Right atrium auricular region (tissue), 2 donors: ENCODE results near the gene SPAM1. TPM values are rescaled to one million over a fixed set of nuclear protein-coding genes. Genes with fewer than 3 reads are reported as not detected.

Experiments
- DNase-seq: peaks from one replicate; pipeline ENCODE4 v3.0.0-alpha.2; 2019; ENCODE audit warnings: low spot score
- H3K27ac ChIP-seq, 2 donors: fragments of 200-600 bp; sonication (generic); 1 replicate in 1 of 2; 2 replicates in 1 of 2; pipeline ENCODE4 v1.5.1; 2016 to 2019
- H3K27me3 ChIP-seq, 2 donors: fragments of 200-600 bp; sonication (generic); one replicate each; pipeline versions ENCODE4 v1.5.1 to v1.6.0; 2017 to 2019
- H3K36me3 ChIP-seq: fragments of 200-600 bp; sonication (generic); one replicate; pipeline ENCODE4 v1.5.1; 2016
- H3K4me1 ChIP-seq, 2 donors: fragments of 200-600 bp; sonication (generic); one replicate each; pipeline versions ENCODE4 v1.5.1 to v1.6.0; 2017 to 2019
- H3K4me3 ChIP-seq, 2 donors: fragments of 200-600 bp; sonication (generic); 1 replicate in 1 of 2; 2 replicates in 1 of 2; pipeline ENCODE4 v1.5.1; 2017 to 2019; ENCODE audit warnings: mild to moderate bottlenecking in 1 of 2, moderate library complexity in 1 of 2
- H3K9me3 ChIP-seq, 2 donors: fragments of 200-600 bp; sonication (generic); one replicate each; pipeline ENCODE4 v1.5.1; 2019
- total RNA-seq, 2 donors: library from RNA; depleted of rRNA; stranded (reverse); fragments of >200 nt; gene quantifications; one replicate each; pipeline ENCODE4 v1.1.0, GENCODE V29; 2016
- TF ChIP-seq, protein P1 (sequence below), 2 donors: fragments of 200-600 bp; sonication (generic); IDR thresholded peaks; one replicate each; pipeline ENCODE4 v1.5.1; 2019; ENCODE audit warnings: antibody characterized with exemption in 2 of 2

The SPAM1 gene
- total RNA-seq, 2 donors from 2014 or later: not detected

DNA sequence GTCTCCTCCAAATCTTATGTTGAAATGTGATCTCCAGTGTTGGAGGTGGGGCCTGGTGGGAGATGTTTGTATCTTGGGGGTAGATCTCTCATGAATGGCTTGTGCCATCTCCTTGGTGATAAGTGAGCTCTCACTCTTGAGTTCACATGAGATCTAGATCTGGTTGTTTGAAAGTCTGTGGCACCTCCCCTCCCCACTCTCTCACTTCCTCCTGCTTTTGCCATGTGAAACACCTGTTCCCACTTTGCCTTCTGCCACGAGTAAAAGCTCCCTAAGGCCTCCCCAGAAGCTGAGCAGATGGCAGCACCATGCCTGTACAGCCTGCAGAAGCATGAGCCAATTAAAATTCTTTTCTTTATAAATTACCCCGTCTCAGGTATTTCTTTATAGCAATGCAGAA, 84.3 kb downstream of the SPAM1 start:
- Histone ChIP-seq H3K36me3 (no peaks in the 10 kb centered on the region), H3K4me3 (no peak overlapping the region), H3K9me3 (no peaks in the 10 kb centered on the region), H3K27ac (no peak overlapping the region), H3K27me3 (no peaks in the 10 kb centered on the region), H3K4me1 (no peaks in the 10 kb centered on the region)
- DNase-seq: no peak
- TF ChIP-seq, protein P1, sequence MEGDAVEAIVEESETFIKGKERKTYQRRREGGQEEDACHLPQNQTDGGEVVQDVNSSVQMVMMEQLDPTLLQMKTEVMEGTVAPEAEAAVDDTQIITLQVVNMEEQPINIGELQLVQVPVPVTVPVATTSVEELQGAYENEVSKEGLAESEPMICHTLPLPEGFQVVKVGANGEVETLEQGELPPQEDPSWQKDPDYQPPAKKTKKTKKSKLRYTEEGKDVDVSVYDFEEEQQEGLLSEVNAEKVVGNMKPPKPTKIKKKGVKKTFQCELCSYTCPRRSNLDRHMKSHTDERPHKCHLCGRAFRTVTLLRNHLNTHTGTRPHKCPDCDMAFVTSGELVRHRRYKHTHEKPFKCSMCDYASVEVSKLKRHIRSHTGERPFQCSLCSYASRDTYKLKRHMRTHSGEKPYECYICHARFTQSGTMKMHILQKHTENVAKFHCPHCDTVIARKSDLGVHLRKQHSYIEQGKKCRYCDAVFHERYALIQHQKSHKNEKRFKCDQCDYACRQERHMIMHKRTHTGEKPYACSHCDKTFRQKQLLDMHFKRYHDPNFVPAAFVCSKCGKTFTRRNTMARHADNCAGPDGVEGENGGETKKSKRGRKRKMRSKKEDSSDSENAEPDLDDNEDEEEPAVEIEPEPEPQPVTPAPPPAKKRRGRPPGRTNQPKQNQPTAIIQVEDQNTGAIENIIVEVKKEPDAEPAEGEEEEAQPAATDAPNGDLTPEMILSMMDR (IDR thresholded peaks at IDR 0.05): no peak

Other genes with a start within 250 kb of the SPAM1 start
- gene WASL, start 176.2 kb upstream of the SPAM1 start, total RNA-seq: 10 to 100 TPM; 20.9 to 24.7 TPM
- under 1 TPM in 1 of 2 donors, not detected in 1; 0.28 TPM for gene HYAL4, start 80.1 kb upstream of the SPAM1 start, total RNA-seq
- 1 to 10 TPM in 1 of 2 donors, under 1 TPM in 1; 0.59 to 1.1 TPM for gene TMEM229A, start 107.8 kb downstream of the SPAM1 start, total RNA-seq